RWPE2 (cell line): Measurements from ENCODE around the gene SEC23A.
"Not testable (repeated sequence)": the region's sequence is repeated elsewhere in the genome, so short reads cannot be mapped to it uniquely, and the experiment has no call there.

Source experiments
- ATAC-seq: fragments of 200-7000 bp; cut with Tn5 transposase; 3 replicates; pipeline ENCODE4 v1.9.1; 2021; ENCODE audit warnings: low read depth
- DNase-seq: peaks from one replicate; pipeline ENCODE4 v3.0.0-alpha.2; 2020; ENCODE audit warnings: low spot score
- H3K27ac ChIP-seq: fragments of 450-650 bp; 2 replicates; pipeline ENCODE4 v1.5.1; 2017; ENCODE audit warnings: mild to moderate bottlenecking; ENCODE audit not compliant: poor library complexity, severe bottlenecking
- H3K27me3 ChIP-seq: fragments of 250-450 bp; sonication (Bioruptor Pico); 2 replicates; pipeline ENCODE4 v1.5.1; 2021; ENCODE audit warnings: mild to moderate bottlenecking, moderate library complexity; ENCODE audit not compliant: insufficient read depth, poor library complexity, severe bottlenecking
- H3K36me3 ChIP-seq: fragments of 250-450 bp; sonication (Bioruptor Pico); 2 replicates; pipeline ENCODE4 v1.5.1; 2020; ENCODE audit warnings: low read depth, mild to moderate bottlenecking, moderate library complexity
- H3K4me1 ChIP-seq: fragments of 250-450 bp; sonication (Bioruptor Pico); 2 replicates; pipeline ENCODE4 v1.5.1; 2021; ENCODE audit warnings: mild to moderate bottlenecking, moderate library complexity; ENCODE audit not compliant: insufficient read depth, poor library complexity, severe bottlenecking
- H3K4me3 ChIP-seq: fragments of 250-450 bp; sonication (Bioruptor Pico); 2 replicates; pipeline ENCODE4 v1.5.1; 2021; ENCODE audit warnings: mild to moderate bottlenecking, moderate library complexity; ENCODE audit not compliant: severe bottlenecking
- H3K9me3 ChIP-seq: fragments of 250-450 bp; sonication (Bioruptor Pico); 2 replicates; pipeline ENCODE4 v1.5.1; 2021; ENCODE audit warnings: mild to moderate bottlenecking, moderate library complexity; ENCODE audit not compliant: severe bottlenecking
- CTCF ChIP-seq: fragments of 450-650 bp; IDR thresholded peaks from one replicate; pipeline ENCODE4 v1.5.1; 2017; ENCODE audit warnings: mild to moderate bottlenecking, moderate library complexity; ENCODE audit not compliant: poor library complexity, severe bottlenecking

The SEC23A gene

GRCh38 chr14:39014460-39014859 is 88.6 kb downstream of the SEC23A start:
- no peak for ATAC-seq
- no peak for TF ChIP-seq CTCF
- no peaks in the 10 kb centered on the region for H3K27me3 ChIP-seq
- H3K36me3 ChIP-seq = no peaks in the 10 kb centered on the region
- no peak for DNase-seq
- H3K4me1 ChIP-seq = no peaks in the 10 kb centered on the region
- no peak overlapping the region for H3K4me3 ChIP-seq
- no peaks in the 10 kb centered on the region for H3K9me3 ChIP-seq
- H3K27ac ChIP-seq = no peak overlapping the region

DNA sequence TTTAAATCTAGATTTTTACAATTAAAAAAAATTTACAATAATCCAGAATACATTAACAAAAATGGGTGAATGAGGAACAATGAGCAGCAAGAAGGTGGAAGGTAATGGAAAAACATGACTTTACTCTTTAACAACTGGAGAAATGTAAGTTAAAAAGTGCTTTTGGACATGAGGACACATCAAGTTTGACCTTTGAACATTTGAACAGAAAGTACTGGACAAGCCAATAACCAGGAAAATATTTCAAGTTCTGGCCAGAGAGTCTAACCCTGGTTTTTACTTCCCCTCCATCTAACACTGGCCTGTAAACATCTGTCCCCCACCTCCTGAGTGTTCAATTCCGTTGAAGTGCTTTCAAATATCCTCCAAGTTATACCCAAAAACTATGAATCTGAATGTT is 94.1 kb downstream of the SEC23A start:
- H3K9me3 ChIP-seq, H3K36me3 ChIP-seq, H3K4me3 ChIP-seq, DNase-seq, H3K27ac ChIP-seq, ATAC-seq, H3K27me3 ChIP-seq, H3K4me1 ChIP-seq: not testable (repeated sequence)

GRCh38 chr14:39006721-39007410 is 96.2 kb downstream of the SEC23A start:
- Histone ChIP-seq H3K4me1 (no peaks in the 10 kb centered on the region), H3K4me3 (no peak overlapping the region), H3K27me3 (no peaks in the 10 kb centered on the region), H3K36me3 (no peaks in the 10 kb centered on the region), H3K27ac (no peak overlapping the region), H3K9me3 (no peaks in the 10 kb centered on the region)
- TF ChIP-seq CTCF = no peak
- ATAC-seq (no peak), DNase-seq (no peak)

- DNase-seq (no peak), ATAC-seq (no peak)
- H3K27ac ChIP-seq = no peak overlapping the region
- no peaks in the 10 kb centered on the region for H3K27me3 ChIP-seq
- no peaks in the 10 kb centered on the region for H3K36me3 ChIP-seq
- H3K4me1 ChIP-seq = no peaks in the 10 kb centered on the region
- no peak overlapping the region for H3K4me3 ChIP-seq
- no peaks in the 10 kb centered on the region for H3K9me3 ChIP-seq
- TF ChIP-seq CTCF = no peak
Observed at GRCh38 chr14:39005044-39005880, 97.8 kb downstream of the SEC23A start.

DNA sequence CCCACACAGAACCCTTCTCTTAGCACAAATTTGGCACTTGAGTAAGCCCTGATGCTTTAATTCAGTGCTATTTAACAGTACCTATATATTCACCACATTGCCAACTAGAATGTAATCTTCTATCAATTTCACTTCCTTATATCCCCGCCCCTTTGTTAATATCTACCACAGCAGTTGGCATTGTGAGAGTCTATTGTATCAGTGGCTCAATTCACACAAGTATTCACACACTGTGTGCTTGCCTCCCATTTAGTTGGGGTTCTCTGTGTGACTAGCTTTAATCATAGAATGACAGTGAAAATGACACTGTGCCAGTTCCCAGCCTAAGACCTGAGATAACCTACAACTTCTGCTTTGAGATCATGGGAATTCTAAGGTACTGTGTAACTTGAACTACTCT is 103.1 kb downstream of the SEC23A start:
- Histone ChIP-seq H3K27me3 (no peaks in the 10 kb centered on the region), H3K4me1 (no peaks in the 10 kb centered on the region), H3K9me3 (no peaks in the 10 kb centered on the region), H3K4me3 (no peak overlapping the region), H3K27ac (no peak overlapping the region), H3K36me3 (no peaks in the 10 kb centered on the region)
- DNase-seq (no peak), ATAC-seq (no peak)
- no peak for TF ChIP-seq CTCF
